ENCODE data around the gene RRM2.

- TF ChIP-seq CTCF (IDR thresholded peaks at IDR 0.05) (no peak), POLR2A (IDR thresholded peaks at IDR 0.05) (no peak), POLR2AphosphoS5 (IDR thresholded peaks at IDR 0.05) (no peak)
Observed at GRCh38 chr2:10135296-10136089, 13.0 kb downstream of the RRM2 start.
